ENCODE data around the gene KLHDC8A. TPM values are rescaled to one million over a fixed set of nuclear protein-coding genes. Genes with fewer than 3 reads are reported as not detected.

The KLHDC8A gene
- total and polyA plus RNA-seq, 7 donors: 0.01 to 0.24 (median 0.03) TPM; not detected in 4

DNA sequence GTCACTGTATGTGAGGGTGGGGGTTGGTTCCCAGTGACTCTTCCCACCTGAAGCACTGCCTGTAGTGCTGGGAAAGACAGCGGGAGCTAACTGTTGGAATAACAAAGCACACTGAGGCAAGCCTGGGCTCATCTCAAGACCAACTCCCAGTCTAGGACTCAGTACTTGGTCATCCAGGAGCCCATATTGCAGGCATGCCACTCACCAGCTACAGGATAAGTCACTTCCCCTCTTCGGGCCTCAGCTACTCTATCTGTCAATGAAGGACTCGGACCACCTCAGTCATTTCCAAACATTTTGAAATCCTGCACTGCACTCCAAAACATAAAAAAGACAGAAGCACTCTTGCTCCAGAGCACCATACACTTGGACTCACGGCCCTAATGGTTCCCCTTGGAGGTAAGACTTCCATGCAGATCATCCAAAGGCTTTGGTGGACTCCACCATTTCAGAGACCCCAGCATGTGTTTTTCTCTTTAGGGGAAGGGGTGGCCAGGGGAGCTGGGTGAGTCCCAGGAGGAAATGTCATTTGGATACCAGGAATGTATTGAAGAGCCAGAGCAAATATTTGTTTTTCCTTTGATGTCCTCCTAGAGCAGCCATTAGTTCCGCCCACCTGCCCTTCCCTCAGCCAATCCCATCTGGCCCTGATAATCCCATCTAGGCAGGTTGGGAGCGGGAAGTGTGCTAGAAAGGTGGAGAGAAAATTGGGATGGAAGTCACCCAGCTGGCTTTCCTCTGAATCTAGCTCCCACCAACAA lies 38.3 kb downstream of the KLHDC8A start:
- Histone ChIP-seq H3K27me3 (ENCODE audit: insufficient read depth in 3 of 3, low read length in 2 of 3) (no peaks in the 10 kb centered on the region), H3K4me3 (peak overlapping the region; percentile 85), H3K27ac (peak overlapping the region; percentile 83), H3K4me1 (peaks cover 57% of the 10 kb centered on the region), H3K9me3 (no peaks in the 10 kb centered on the region), H3K36me3 (ENCODE audit: insufficient read depth in 1 of 2, low read depth in 1 of 2) (no peaks in the 10 kb centered on the region)
- intact Hi-C loops (cut with DNase I): no loop called here
- TF ChIP-seq, protein P1, sequence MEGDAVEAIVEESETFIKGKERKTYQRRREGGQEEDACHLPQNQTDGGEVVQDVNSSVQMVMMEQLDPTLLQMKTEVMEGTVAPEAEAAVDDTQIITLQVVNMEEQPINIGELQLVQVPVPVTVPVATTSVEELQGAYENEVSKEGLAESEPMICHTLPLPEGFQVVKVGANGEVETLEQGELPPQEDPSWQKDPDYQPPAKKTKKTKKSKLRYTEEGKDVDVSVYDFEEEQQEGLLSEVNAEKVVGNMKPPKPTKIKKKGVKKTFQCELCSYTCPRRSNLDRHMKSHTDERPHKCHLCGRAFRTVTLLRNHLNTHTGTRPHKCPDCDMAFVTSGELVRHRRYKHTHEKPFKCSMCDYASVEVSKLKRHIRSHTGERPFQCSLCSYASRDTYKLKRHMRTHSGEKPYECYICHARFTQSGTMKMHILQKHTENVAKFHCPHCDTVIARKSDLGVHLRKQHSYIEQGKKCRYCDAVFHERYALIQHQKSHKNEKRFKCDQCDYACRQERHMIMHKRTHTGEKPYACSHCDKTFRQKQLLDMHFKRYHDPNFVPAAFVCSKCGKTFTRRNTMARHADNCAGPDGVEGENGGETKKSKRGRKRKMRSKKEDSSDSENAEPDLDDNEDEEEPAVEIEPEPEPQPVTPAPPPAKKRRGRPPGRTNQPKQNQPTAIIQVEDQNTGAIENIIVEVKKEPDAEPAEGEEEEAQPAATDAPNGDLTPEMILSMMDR (IDR thresholded peaks at IDR 0.05): no peak
- ATAC-seq: no peak
- no peak for DNase-seq
- WGBS, 3 donors: 93 to 97% (median 94%) methylated on average over 6 of the region's 6 CpGs

DNA sequence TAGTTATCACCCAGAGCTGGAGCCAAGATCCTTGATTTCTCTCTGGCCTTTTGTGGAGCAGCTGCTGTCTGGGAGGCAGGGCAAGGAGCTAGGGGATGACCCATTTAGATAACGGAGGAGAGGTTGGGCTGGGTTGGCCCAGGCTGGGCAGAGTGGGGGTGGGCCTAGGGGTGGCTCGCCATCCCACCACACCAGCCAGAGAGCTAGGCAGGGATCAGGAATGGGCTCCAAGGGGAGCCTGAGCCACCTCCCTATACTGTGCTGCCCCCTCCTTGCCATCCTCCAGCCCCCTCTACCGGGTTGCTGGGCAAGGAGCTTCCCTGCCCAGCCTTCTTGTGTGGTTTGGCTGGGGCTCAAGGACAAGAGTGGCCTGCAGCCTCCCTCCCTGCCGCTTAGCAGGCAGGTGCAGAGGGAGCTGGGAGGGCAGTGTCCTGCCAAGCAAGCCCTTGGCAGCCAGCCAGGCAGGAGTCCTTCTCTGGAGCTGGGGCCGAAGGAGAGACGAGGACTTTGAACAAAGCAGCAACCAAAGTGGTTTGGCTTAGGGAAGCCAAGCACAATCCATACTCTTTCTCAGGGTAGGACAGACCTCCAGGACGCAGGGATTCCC lies 39.3 kb downstream of the KLHDC8A start:
- peak; percentile 82 to 94 for DNase-seq
- Histone ChIP-seq H3K27me3 (ENCODE audit: insufficient read depth in 3 of 3, low read length in 2 of 3) (no peaks in the 10 kb centered on the region), H3K9me3 (no peaks in the 10 kb centered on the region), H3K27ac (peak overlapping the region; percentile 83), H3K4me3 (peak overlapping the region; percentile 48), H3K4me1 (peaks cover 60% of the 10 kb centered on the region), H3K36me3 (ENCODE audit: insufficient read depth in 1 of 2, low read depth in 1 of 2) (no peaks in the 10 kb centered on the region)
- TF ChIP-seq, protein P1 (IDR thresholded peaks at IDR 0.05): no peak
- WGBS, 3 donors: 17 to 26% (median 25%) methylated on average over 7 of the region's 7 CpGs
- intact Hi-C loops (cut with DNase I): no loop called here
- peak; percentile 81 to 89 (median 84) for ATAC-seq

DNA sequence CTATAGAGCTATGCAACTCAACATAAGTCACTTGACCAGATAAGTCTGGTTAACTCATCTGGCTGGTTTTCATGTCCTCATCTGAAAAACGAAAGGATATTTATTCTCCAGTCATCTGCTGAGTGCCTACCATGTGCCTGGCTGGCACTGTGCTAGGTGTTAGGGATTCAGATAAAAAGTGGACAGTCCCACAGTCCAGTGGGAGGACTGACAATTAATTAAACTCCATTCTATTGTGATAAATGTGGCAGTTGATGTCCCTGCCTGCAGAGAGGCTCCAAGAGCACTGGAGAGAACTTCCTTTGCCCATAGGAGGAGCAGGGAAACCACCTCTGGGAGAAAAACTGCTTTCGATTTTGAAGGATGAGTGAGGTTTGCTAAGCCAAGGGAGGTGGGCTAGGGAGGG lies 40.6 kb downstream of the KLHDC8A start:
- Histone ChIP-seq H3K36me3 (ENCODE audit: insufficient read depth in 1 of 2, low read depth in 1 of 2) (peaks cover 0 to 8% of the 10 kb centered on the region in 2 donors), H3K4me1 (peaks cover 60% of the 10 kb centered on the region), H3K4me3 (no peak overlapping the region), H3K27ac (no peak overlapping the region), H3K9me3 (no peaks in the 10 kb centered on the region), H3K27me3 (ENCODE audit: insufficient read depth in 3 of 3, low read length in 2 of 3) (no peaks in the 10 kb centered on the region)
- no peak for DNase-seq
- TF ChIP-seq, protein P1 (IDR thresholded peaks at IDR 0.05): no peak
- intact Hi-C loops (cut with DNase I): no loop called here
- 30 to 44% (median 39%) methylated on average over 2 of the region's 2 CpGs for WGBS, 3 donors
- ATAC-seq: no peak

DNA sequence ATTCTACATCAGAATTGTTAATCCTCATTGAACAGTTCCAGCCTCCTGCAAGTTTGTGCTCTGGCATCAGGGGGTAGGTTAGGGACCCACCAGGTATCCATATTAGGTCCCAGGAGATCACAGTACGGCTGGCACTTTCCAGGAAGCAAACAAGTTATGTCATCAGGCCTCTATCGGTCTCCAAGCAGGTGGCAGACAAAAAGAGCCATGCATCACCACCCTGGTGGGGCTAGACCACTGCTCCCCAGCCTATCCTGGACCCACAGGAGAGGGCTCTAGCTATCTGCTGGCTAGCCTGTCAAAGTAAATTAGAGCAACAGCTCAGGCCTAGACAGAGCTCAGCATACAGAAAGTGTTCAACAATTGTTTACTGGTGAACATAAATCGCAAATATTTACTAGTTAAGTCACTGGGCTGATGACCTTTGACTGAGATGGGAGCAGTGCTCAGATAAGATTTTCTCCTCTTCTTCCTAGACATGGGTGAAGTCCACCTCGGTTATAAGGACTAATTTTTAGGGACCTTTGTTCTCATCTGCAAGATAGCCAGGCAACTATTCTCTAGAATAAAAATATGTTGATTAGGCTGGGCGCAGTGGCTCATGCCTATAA lies 41.6 kb downstream of the KLHDC8A start:
- no peak for ATAC-seq
- intact Hi-C loops (cut with DNase I): no loop called here
- H3K4me1 ChIP-seq: peaks cover 60% of the 10 kb centered on the region

More for the DNA sequence above, 41.6 kb downstream of the KLHDC8A start:
- TF ChIP-seq, protein P1 (IDR thresholded peaks at IDR 0.05): no peak
- no peaks in the 10 kb centered on the region for H3K27me3 ChIP-seq (ENCODE audit: insufficient read depth in 3 of 3, low read length in 2 of 3)
- peaks cover 0 to 18% of the 10 kb centered on the region in 2 donors for H3K36me3 ChIP-seq (ENCODE audit: insufficient read depth in 1 of 2, low read depth in 1 of 2)
- no peak overlapping the region for H3K27ac ChIP-seq
- DNase-seq: no peak
- H3K9me3 ChIP-seq: no peaks in the 10 kb centered on the region
- H3K4me3 ChIP-seq: no peak overlapping the region
- WGBS, 3 donors: 81 to 86% (median 83%) methylated on average over 5 of the region's 5 CpGs

Data from psoas muscle (tissue), 8 donors.